IMR-90 (cell line): ENCODE data around the gene PAPPA. TPM values are rescaled to one million over a fixed set of nuclear protein-coding genes. Genes with fewer than 3 reads are reported as not detected.

Experiments
- ATAC-seq: fragments of 200-7000 bp; cut with Tn5 transposase; 2 replicates; pipeline ENCODE4 v1.9.1; 2020; ENCODE audit warnings: low read depth, mild to moderate bottlenecking, moderate library complexity
- BruUV-seq: library from RNA; stranded (reverse); fragments of 400-500 nt; replicated peaks from 2 replicates; lab custom pipeline; 2021; lab: Mats Ljungman, UMichigan
- CTCF ChIA-PET: fragments of 300-600 bp; formaldehyde crosslinking; extraction: SDS; loops from one replicate; lab custom pipeline; 2021; ENCODE audit warnings: antibody characterized with exemption; lab: Yijun Ruan, JAX
- POLR2A ChIA-PET: fragments of 300-600 bp; sonication (Branson Sonifier 250); formaldehyde crosslinking; loops from one replicate; lab custom pipeline; 2022; ENCODE audit warnings: antibody characterized with exemption; ENCODE audit not compliant: unreplicated experiment; lab: Charles Lee
- DNase-seq: peaks from one replicate; pipeline ENCODE4 v3.0.0; 2013
- H2AFZ ChIP-seq: replicated peaks from 2 replicates; pipeline ENCODE3; 2013; ENCODE audit warnings: low read length, mild to moderate bottlenecking; ENCODE audit not compliant: poor library complexity
- H2AK5ac ChIP-seq: 2 replicates; pipeline ENCODE4 v1.6.1; 2013; ENCODE audit warnings: low read depth, low read length, inconsistent platforms
- H2AK9ac ChIP-seq: replicated peaks from 2 replicates; pipeline ENCODE3; 2013; ENCODE audit warnings: mild to moderate bottlenecking, low read depth, low read length, moderate library complexity; ENCODE audit not compliant: poor library complexity
- H2BK120ac ChIP-seq: 2 replicates; pipeline ENCODE4 v1.6.1; 2013; ENCODE audit warnings: low read depth, low read length, inconsistent platforms
- H2BK15ac ChIP-seq: 3 replicates; pipeline ENCODE4 v1.6.1; 2013; ENCODE audit warnings: low read depth, low read length, inconsistent platforms
- H2BK20ac ChIP-seq: 2 replicates; pipeline ENCODE4 v1.6.1; 2013; ENCODE audit warnings: low read depth, mild to moderate bottlenecking, inconsistent platforms, low read length, moderate library complexity
- H2BK5ac ChIP-seq: 2 replicates; pipeline ENCODE4 v1.6.1; 2013; ENCODE audit warnings: mild to moderate bottlenecking, low read depth, low read length, inconsistent platforms; ENCODE audit not compliant: poor library complexity, severe bottlenecking
- H3K14ac ChIP-seq: replicated peaks from 2 replicates; pipeline ENCODE4 v1.6.1; 2013; ENCODE audit warnings: low read depth, low read length, inconsistent platforms
- H3K18ac ChIP-seq: 2 replicates; pipeline ENCODE4 v1.6.1; 2013; ENCODE audit warnings: low read depth, low read length, control low read depth
- H3K23ac ChIP-seq: 2 replicates; pipeline ENCODE4 v1.6.1; 2013; ENCODE audit warnings: low read depth, low read length, inconsistent platforms
- H3K27ac ChIP-seq: 2 replicates; pipeline ENCODE4 v1.5.1; 2013; ENCODE audit warnings: mild to moderate bottlenecking, control low read depth, low read length; ENCODE audit not compliant: insufficient read depth
- H3K27me3 ChIP-seq: 2 replicates; pipeline ENCODE4 v1.6.1; 2013; ENCODE audit warnings: low read length; ENCODE audit not compliant: control insufficient read depth, insufficient read depth
- H3K36me3 ChIP-seq: 2 replicates; pipeline ENCODE4 v1.6.1; 2013; ENCODE audit warnings: low read length, mixed read lengths; ENCODE audit not compliant: control insufficient read depth, insufficient read depth
- H3K4ac ChIP-seq: 2 replicates; pipeline ENCODE4 v1.6.1; 2013; ENCODE audit warnings: low read depth, low read length, inconsistent platforms
- H3K4me1 ChIP-seq: 2 replicates; pipeline ENCODE4 v1.6.1; 2013; ENCODE audit warnings: low read length, mixed read lengths; ENCODE audit not compliant: control insufficient read depth, insufficient read depth
- H3K4me2 ChIP-seq: 2 replicates; pipeline ENCODE4 v1.6.1; 2013; ENCODE audit warnings: low read depth, mild to moderate bottlenecking, control low read depth, low read length, moderate library complexity
- H3K4me3 ChIP-seq: 2 replicates; pipeline ENCODE4 v1.5.1; 2013; ENCODE audit warnings: low read depth, mild to moderate bottlenecking, control low read depth, low read length, moderate library complexity; ENCODE audit not compliant: insufficient read depth
- H3K56ac ChIP-seq: 2 replicates; pipeline ENCODE4 v1.6.1; 2013; ENCODE audit warnings: low read length, inconsistent platforms; ENCODE audit not compliant: insufficient read depth; ENCODE audit errors: extremely low read depth
- H3K79me1 ChIP-seq, 2 experiments: 2 replicates each; pipeline ENCODE4 v1.6.1; 2013; ENCODE audit warnings: low read length in 2 of 2, inconsistent platforms in 1 of 2, low read depth in 1 of 2
- H3K9ac ChIP-seq: 2 replicates; pipeline ENCODE4 v1.6.1; 2013; ENCODE audit warnings: low read depth, low read length, control low read depth
- H3K9me1 ChIP-seq: 2 replicates; pipeline ENCODE4 v1.6.1; 2013; ENCODE audit warnings: low read length, inconsistent platforms; ENCODE audit not compliant: insufficient read depth
- H3K9me3 ChIP-seq: 2 replicates; pipeline ENCODE4 v1.6.1; 2013; ENCODE audit warnings: low read length; ENCODE audit not compliant: control insufficient read depth, insufficient read depth
- H4K20me1 ChIP-seq: 2 replicates; pipeline ENCODE4 v1.6.1; 2013; ENCODE audit warnings: low read length, inconsistent platforms; ENCODE audit not compliant: insufficient read depth
- H4K5ac ChIP-seq: 2 replicates; pipeline ENCODE4 v1.6.1; 2013; ENCODE audit warnings: mild to moderate bottlenecking, low read depth, low read length, control low read depth
- H4K8ac ChIP-seq, 2 experiments: 2 replicates each; pipeline ENCODE4 v1.6.1; 2013; ENCODE audit warnings: low read depth in 2 of 2, low read length in 2 of 2, control low read depth in 1 of 2, inconsistent platforms in 1 of 2
- H4K91ac ChIP-seq: 2 replicates; pipeline ENCODE4 v1.6.1; 2013; ENCODE audit warnings: low read depth, low read length, inconsistent platforms; ENCODE audit not compliant: insufficient read depth
- MAFK ChIP-seq: IDR thresholded peaks from 2 replicates; pipeline ENCODE4 v1.6.1; 2012; ENCODE audit warnings: low read depth, low read length, improper control_type of control experiment
- NFE2L2 ChIP-seq: fragments of 150-350 bp; IDR thresholded peaks from 2 replicates; pipeline ENCODE4 v1.6.1; 2016; ENCODE audit warnings: low read depth, mild to moderate bottlenecking, low read length
- dilution Hi-C: fragments of 300-500 bp; cut with HindIII; formaldehyde crosslinking; loops from one replicate; pipeline ENCODE4 v1.14.3; 2018; ENCODE audit warnings: low sequenced_read_pairs; ENCODE audit not compliant: unreplicated experiment
- in situ Hi-C: fragments of 300-500 bp; cut with MboI; formaldehyde crosslinking; loops from 3 replicates; pipeline ENCODE4 v1.14.3; 2019; ENCODE audit warnings: low sequenced_read_pairs, inconsistent platforms, mixed read lengths
- intact Hi-C: fragments of 100-400 bp; cut with micrococcal nuclease; formaldehyde crosslinking; loops from 2 replicates; pipeline ENCODE4 v1.10.0; 2022
- polyA plus RNA-seq, 3 experiments: library from polyadenylated mRNA; depleted of rRNA; stranded (reverse); fragments of >200 nt; gene quantifications; 2 replicates each; pipeline ENCODE4 v1.2.3, GENCODE V29; 2012; ENCODE audit warnings: low replicate concordance in 1 of 3
- total RNA-seq: library from RNA; depleted of rRNA; stranded (reverse); fragments of >200 nt; gene quantifications from 2 replicates; pipeline ENCODE4 v1.2.3, GENCODE V29; 2012

The PAPPA gene
- total and polyA plus RNA-seq, 2 of the 4 experiments (the other 2 are of a cell fraction): 8.3 to 12.4 TPM

- Histone ChIP-seq H3K56ac (no peak overlapping the region), H3K9me1 (no peaks in the 10 kb centered on the region), H3K36me3 (no peaks in the 10 kb centered on the region), H2AFZ (no peak overlapping the region), H3K9me3 (no peaks in the 10 kb centered on the region), H3K79me1 (no peaks in the 10 kb centered on the region), H2AK9ac (no peak overlapping the region), H3K18ac (no peak overlapping the region), H3K4ac (no peak overlapping the region), H3K4me2 (no peak overlapping the region), H3K9ac (no peak overlapping the region), H3K27me3 (no peaks in the 10 kb centered on the region), H4K8ac (no peak overlapping the region), H4K20me1 (no peaks in the 10 kb centered on the region), H2AK5ac (no peak overlapping the region), H3K23ac (no peak overlapping the region), H2BK120ac (no peak overlapping the region), H3K27ac (no peak overlapping the region), H4K5ac (no peak overlapping the region), H2BK15ac (no peak overlapping the region), H3K4me1 (no peaks in the 10 kb centered on the region), H3K14ac (no peak overlapping the region), H2BK5ac (no peak overlapping the region), H2BK20ac (no peak overlapping the region), H3K4me3 (no peak overlapping the region), H4K91ac (no peak overlapping the region)
- TF ChIP-seq MAFK (peak; percentile 96), NFE2L2 (no peak)
- ChIA-PET POLR2A (no interaction called here), CTCF (no interaction called here)
- no peak for DNase-seq
- no peak for ATAC-seq
- intact Hi-C loops (no loop called here), in situ Hi-C loops (no loop called here), dilution Hi-C loops (no loop called here)
- no TSS peak for BruUV-seq
Measured at GRCh38 chr9:116442528-116442927, 288.9 kb downstream of the PAPPA start.
